Stimulated activated CD8-positive, alpha-beta memory T cell treated with anti-CD3 and anti-CD28 coated beads, Interleukin-4, amount 100 ng/mL, for 24 hours (primary cell): ENCODE measurements around the gene CEP112.

Experiments used
- DNase-seq: peaks from one replicate; pipeline ENCODE4 v3.0.0-alpha.2; 2020; ENCODE audit warnings: low read depth

Gene CEP112

DNA sequence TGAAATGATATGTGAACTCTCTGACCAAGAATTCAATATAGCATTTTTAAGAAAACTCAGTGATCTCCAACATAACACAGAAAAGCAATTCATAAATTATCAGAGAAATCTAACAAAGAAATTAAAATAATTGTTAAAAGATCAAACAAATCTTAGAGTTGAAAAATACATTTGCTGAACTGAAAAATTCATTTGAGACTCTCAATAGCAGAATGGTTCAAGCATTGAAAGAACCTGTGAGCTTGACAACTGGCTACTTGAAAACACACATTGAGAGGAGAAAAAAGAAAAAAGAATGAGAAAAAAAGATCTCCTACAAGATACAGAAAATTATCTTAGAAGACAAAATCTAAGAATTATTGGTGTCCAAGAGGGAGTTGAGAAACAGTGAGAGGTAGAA, 203.5 kb downstream of the CEP112 start:
- no peak for DNase-seq

DNA sequence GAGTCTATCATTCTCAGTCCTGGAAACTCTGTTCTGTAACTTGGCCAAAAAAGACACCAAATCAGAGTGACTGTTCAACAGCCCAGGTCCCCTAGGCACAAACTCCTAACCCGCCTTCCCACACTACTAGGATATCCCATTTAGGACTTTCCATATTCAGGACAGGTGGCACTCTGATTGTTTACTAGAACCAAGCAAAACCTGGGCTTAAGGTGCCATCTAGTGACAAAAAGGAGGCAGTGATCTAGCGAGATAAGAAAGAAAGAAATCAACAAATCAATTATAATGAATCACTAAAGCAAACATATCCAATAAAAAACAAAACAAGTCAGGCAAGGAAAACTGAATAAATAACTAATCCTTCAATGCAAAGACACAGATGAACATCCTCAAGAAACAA, 203.9 kb downstream of the CEP112 start:
- DNase-seq = no peak

DNA sequence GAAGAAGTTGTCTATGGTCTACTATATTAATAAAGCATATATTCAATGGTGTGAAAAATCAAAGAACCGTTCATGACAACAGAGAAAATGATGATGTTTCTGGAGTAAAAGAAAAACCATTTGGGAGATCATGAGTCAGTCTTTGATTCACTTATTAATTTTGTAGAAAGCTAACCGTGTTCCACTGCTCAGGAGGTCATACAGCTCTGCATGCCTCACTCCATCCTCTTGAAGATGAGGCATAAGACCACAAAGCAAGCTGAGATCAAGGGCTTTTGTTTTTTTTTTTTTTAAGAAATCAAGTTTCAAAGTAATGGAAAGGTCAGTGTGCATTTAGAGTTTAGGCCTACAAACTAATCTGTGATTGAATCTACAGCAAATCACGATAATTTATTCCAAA, 206.4 kb downstream of the CEP112 start:
- DNase-seq = no peak

DNA sequence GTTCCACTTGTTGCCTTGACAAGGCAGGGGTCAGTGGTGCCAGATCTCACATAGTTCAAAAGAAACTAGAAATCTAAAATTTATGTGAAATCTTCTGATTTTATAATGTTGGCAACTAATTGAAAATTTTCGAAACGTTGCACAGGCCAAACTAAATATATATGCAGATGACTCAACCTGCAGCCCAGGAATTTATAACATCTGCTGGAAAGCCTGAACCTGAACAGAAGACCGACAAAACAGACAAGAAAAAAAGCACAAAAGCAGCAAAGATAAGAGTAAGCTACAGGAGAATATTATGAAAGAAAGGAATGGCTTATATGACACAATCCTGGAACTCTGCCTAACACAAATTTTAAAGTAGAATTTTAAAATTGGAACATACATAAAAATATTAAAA, 207.6 kb downstream of the CEP112 start:
- DNase-seq = no peak

DNA sequence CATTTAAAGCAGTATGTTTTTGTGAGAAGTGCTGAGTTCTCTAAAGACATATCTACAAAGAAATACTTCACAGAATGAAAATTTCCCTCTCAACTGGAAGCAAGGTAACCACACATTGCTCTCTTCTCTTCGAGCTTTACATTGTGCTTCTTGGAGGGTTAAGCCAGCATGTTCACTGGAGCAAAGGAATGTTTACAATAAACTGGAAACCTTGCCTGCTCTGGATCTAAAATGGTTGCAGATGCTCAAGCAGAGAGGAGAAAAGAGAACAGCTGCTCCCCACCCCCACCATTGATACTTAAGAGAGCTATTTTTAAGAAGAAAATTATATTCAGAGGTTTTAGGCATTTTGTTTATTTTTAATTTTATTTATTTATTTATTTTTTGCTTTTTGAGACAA, 213.1 kb downstream of the CEP112 start:
- no peak for DNase-seq

DNA sequence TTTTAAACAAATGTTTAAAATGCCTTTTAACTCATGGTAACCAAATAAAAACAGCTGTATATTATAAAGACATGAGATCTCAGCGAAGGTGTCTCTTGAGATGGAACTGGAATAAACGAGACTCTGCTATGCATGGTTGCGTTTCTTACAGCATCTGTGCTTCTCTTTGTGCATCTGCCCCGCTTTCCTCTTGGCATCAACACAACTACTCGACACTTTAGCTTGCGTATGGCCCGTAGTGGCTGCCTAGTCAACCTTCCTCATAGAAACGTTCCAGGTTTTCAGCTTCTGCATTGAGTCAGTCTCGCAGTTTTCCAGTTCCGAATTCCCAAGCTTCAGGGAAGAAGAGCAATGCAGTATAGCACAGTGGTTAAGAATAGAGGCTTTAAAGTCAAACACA, 214.9 kb downstream of the CEP112 start:
- DNase-seq = no peak

DNA sequence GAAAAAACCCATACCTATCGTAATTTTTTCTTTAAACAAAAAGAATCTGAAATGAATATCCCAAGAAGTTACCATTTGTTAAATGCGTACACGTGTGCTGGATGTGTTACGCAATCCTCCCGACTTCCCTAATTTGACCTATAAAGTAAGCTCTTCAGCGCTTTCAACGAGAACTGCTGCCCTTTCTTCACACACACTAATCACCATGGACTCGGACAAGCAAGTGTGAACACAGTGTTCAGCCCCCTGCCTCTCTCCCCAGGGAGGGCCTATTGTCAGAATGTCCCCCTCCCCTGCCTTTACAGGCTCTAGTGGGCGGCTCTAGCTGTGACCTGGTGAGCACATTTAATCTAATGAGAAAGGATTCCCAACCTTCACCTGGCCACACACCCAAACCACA, 216.1 kb downstream of the CEP112 start:
- DNase-seq = no peak

DNA sequence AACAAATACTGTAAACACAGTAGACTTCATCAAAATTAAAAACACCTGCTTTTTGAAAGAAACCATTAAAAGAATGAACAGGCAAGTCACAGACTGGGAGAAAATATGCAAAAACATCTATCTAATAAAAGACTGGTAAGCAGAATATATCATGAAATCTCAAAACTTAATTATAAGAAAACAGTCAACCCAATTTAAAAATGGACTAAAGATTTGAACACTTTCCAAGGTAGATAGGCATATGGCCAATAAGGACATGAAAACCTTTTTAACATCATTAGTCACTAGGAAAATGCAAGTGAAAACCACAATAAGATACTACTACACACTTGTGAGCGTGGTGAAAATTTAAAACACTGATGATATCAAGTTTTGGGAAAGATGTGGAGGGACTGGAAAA, 218.7 kb downstream of the CEP112 start:
- DNase-seq = no peak

DNA sequence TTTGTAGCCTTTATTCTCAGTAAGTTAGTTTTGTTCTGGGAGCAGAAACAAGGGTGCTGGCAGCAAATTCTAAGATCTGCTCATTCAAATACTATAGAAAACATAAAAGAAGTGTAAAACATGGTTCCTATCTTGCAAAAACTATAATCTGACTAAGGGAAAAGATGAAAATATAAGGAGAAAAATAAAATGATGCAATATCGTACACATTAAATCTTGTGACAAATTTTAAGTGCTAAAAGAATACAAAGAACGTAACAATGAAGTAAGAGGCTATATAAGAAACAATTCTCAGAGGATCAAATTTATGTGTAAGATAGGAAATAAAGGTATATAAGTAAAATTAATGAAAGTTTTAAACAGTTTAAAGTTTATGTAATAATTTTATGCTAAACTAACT, 224.6 kb downstream of the CEP112 start:
- no peak for DNase-seq

DNA sequence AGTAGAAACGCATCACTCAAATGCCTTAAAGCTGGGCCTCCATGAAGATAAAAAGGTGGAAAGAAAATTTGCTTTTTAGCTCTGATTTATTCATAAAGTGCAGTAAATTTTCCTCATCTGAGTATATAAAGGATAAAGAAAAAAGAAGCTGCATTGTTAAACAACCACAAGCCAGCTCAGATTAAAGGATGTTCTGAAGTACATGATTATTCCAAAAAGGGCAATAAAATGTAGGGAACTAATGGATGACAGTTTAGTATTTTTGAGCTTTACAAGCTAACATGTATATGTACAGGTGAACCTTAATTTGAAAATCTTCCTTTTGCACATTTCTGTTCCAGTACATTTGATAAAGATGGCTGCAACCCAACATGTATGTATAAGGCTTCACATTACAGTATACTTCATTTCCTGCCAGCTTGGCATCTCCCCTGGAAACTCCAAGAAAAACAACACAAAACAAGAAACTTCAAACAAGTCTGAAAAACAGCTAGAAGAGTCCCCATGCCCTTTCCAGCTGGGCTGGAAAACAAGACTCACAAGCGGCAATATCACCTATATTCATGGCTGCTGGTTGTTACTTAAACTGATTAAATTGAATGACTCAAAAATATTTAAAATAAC, 225.7 kb downstream of the CEP112 start:
- no peak for DNase-seq

DNA sequence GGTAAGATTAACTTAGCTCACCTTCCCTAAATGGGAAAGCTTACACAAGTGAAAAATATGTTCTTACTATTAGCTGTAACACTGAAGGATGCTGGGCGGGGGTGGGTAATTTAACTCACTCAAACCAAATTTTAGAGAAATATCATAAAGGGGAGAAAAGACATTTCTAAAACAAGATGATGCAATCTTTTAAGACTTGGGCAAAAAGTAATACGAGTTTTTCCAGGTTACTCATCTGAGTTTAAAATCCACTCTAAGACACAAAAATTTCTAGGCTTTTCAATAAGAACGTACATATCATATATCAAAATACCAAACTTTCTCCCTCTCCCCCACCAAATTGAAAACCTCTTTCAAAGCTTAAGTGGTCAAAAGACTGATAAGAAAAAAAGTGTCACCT, 228.8 kb downstream of the CEP112 start:
- DNase-seq = no peak

DNA sequence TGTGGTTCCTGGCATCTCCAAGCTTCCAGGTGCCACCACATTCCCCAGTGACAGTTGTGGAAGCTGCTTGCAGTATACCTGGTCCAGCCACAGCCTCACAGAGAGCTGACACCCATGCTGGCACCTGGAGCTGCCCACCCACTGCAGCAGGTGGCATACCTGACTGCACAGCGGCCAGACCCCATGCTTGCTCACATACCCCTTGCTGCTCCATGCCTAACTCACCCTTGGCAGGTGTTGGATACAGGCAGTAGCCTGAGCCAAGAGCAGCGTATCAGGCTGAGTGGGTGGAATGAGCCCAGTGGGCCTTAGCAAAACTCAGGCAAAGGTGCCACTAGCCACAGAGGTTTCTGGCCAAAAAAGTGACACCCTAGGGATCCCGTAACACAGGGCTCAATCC, 232.3 kb downstream of the CEP112 start:
- DNase-seq = no peak

DNA sequence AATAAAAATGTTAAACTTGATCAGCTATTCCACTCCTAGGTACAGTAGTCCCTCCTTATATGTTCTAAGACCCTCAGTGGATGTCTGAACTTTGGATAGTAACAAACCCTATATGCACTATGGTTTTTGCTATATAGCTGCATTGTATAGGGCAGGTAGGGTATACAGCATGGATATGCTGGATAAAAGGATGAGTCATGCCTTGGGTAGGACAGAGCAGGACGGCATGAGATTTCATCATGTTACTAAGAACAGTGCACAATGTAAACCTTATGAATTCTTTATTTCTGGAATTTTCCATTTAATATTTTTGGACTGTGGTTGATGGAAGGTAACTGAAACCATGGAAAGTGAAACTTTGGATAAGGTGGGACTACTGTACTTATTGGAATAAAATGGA, 235.1 kb downstream of the CEP112 start:
- DNase-seq = no peak

DNA sequence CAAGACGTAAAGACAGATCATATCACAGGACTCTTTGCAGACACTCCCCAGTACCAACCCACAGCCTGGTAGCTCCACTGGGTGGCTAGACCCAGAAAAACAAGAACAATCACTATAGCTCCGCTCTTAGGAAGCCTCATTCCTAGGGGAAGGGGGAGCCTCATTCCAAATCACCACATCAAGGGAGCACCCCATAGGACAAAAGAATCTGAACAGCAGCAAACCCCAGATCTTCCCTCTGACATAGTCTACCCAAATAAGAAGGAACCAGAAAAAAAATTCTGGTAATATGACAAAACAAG, 237.8 kb downstream of the CEP112 start:
- DNase-seq = no peak

DNA sequence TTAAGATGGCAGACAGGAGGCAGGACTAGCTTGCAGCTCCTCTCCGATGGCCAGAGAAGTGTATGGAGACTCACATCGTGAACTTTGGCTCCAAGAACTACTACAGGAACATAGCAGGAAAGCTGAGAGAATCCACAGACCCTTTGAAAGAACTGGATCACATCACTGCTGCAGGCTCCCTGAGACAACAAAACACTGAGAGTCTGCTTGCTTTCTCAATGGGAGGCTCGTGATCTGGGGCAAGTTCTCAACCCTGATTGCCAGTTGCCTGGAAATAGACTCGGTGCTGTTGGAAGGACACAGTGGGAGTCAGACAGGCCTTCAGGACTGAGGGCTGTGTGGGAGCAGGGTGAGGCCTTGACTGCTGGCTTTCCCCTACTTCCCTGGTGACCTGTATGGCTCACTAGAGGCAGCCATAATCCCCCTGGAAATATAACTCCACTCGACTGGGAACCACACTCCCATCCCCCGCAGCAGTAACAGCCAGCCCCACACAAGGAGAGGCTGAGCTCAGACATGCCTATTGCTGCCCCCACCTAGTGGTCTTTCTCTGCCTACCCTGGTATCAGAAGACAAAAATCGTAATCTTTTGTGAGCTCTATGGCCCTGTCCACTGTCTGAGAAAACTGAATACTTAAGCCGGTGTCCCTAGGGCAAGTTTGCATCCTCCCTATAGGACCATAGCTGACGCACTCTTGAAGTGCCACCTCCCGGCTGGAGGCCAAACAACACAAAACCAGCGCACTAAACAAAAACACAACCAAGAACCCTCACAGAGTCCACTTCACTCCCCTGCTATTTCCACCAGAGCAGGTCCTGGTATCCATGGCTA, 238.4 kb downstream of the CEP112 start:
- DNase-seq = no peak

DNA sequence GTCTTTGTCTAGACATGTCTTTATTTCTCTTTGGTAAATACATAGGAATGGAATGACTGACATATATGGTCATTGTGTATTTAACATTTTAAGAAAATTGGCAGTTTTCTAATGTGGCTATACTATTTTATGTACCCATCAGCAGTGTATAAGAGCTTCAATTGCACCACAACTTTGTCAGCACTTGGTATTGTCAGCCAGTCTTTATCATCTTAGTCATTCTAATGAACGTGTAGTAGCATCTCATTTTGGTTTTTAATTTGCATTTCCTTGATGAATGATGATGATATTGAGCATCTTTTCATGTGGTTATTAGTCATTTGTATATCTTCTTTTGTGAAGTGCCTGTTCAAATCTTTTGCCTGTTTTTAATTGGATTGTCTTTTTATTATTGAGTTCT, 239.3 kb downstream of the CEP112 start:
- DNase-seq = no peak

DNA sequence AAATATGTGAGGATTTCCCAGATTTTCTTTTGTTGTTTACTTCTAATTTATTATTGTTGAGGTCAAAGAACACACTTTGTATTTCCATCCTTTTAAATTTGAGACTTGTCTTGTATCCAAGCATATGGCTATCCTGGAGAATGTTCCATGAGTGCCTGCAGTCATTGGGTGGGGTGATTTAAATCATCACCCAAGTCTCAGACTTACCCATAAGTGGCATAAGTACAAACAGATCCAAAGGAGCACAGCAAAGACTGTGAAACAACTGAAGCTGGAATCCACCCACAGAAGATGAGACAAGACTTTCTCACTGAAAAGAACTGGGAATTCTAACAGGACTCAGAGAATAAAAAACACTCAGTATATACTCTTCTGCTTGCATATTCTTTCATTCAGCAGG, 239.9 kb downstream of the CEP112 start:
- DNase-seq = no peak

DNA sequence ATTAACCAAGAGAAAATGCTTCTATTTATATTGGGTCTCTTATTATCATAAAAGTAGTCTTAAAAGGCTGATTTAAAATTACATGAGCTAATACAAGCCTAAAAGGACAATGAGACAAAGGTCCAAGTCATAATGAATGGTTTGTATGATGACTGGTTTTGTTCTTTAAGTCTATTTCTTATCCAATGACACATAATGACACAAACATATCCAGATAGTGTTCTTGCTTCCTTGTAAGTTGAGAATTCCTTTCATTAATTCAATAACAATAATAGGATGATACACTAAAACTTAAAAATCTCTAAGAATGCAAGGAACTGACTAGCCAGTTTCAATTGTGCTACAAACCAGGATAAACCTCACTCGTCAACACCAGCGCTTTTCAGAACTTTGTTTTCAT, 244.1 kb downstream of the CEP112 start:
- DNase-seq = no peak

DNA sequence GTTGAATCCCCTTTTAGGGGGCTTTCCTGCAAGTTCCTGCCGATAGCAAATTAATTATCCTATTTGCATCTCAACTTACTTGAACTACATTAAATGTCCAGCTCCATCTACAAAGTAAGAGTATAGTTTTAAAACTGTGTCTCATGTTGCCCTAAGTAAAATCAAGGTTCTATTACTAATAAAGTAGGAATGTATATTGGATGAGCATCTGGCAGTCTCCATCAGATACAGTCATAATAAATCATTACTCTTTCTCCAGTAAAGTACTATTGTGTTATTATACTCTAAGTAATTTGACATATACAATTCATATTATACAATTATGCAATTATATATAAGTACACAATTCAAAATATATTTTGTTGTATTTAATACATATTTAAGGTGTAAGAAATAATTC, 249.3 kb downstream of the CEP112 start:
- no peak for DNase-seq

DNA sequence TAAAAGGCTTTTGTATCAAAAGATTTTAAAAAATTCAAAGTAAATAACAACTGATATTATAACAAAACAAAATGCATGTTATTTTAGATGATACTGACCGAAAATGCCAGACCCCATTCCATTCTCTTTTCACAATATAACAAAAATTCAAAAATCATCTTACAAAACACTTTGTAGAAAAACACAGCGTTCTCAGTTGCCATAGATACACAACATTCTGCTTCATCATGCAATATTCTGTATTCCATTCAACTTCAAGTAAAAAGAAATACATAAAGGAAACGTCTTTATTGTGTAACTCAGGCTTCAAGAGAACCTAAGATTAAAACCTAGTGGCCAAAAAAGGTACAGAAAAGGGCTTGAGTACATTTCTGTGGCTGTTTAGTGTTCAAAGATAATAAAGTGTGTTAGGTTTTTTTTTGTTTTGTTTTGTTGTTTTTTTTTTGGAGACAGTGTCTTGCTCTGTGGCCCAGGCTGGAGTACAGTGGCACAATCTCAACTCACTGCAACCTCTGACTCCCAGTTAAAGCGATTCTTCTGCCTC, 250.5 kb downstream of the CEP112 start:
- no peak for DNase-seq

DNA sequence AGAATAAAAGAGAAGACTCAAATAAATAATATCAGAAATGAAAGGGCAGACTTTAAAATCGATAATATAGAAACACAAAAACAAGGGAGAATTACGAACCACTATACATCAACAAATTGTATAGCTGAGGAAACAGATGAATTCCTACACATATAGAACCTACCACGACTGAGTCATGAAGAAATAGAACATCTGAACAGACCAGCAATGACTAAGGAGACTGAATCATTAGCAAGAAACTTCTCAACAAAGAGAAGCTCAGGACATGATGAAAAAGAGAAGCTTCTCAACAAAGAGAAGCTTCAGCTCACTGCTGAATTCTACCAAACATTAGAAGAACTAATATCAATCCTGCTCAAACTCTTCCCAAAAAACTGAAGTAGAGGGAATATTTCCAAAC, 255.9 kb downstream of the CEP112 start:
- DNase-seq = no peak

DNA sequence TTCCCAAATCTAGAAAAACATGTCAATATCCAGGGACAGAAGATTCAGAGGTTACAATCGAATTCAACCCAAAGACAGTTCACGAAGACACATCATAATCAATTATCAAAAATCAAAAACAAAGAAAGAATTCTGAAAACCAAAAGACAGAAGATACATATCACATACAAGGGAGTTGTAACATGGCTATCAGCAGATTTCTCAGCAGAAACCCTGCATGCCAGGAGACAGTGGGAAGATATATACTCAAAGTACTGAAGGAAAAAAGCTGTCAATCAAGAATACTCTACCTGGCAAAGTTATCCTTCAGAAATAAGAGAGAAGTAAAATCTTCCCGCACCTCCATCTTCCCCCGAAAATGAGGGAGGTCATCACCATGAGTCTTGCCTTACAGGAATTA, 258.6 kb downstream of the CEP112 start:
- DNase-seq = no peak

DNA sequence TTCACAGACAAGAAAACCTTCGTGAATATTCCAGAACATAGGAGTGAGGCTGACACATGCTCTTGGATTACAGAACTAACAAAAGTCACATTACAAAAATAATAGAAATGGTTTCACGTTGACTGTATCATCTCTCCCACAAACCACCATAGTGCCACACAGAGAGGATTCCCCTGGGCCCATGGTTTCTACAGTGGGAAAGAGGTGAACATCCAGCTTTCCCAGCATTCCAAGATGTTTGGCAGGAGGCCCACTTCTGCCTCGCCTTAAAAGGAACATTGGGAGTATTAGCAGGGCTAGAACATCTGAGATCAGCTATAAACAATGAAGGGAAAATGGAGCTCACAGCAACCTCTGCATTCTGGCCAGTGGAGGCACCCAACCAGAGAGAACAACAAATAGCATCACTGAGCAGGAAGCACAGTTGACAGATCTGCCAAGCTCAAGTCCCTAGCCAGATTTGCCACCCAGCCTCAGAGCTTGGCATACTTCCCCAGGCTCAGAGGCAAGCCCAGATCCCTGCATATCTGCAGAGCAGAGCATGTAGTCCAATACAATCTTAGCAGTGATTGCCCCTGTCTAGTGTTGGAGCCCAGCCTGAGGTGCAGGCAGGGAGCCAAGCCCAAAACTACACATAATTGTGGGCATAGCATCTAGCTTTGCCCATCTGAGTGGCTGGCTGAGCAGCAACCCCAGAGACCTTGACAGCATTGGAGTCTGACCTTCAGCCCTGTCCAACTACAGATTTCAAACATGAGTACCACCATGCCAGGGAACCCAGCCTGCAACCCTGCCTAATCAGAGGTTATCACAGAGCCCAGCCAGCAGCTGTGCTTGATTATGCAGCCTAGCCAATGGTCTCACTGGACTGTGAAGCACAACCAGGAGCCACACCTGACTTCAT, 260.4 kb downstream of the CEP112 start:
- DNase-seq = no peak
